Neural cell (in vitro differentiated cells): ENCODE measurements around the gene SH3RF3. TPM values are rescaled to one million over a fixed set of nuclear protein-coding genes. Genes with fewer than 3 reads are reported as not detected.

ENCODE experiments used
- H2AFZ ChIP-seq: fragments of 200-600, 300-800 bp; sonication (generic), shearing (Covaris generic); 2 replicates; pipeline ENCODE4 v1.6.0; 2014; ENCODE audit warnings: low read depth, mild to moderate bottlenecking, antibody characterized with exemption, low read length, moderate library complexity
- H3F3A ChIP-seq: fragments of 200-600 bp; shearing (Covaris generic); 2 replicates; pipeline ENCODE4 v1.6.1; 2016; ENCODE audit warnings: mild to moderate bottlenecking, moderate library complexity, mixed read lengths, antibody characterized with exemption, low read length; ENCODE audit not compliant: insufficient read depth, poor library complexity, severe bottlenecking
- H3K27ac ChIP-seq: fragments of 200-600, 300-800 bp; sonication (generic), shearing (Covaris generic); 2 replicates; pipeline ENCODE4 v1.5.1; 2014; ENCODE audit warnings: mild to moderate bottlenecking, low read length, moderate library complexity
- H3K27me3 ChIP-seq: fragments of 300-800, 200-600 bp; sonication (generic), shearing (Covaris generic); 2 replicates; pipeline ENCODE4 v1.6.0; 2014; ENCODE audit warnings: mild to moderate bottlenecking, low read depth, low read length, moderate library complexity; ENCODE audit not compliant: insufficient read depth
- H3K36me3 ChIP-seq: fragments of 300-800, 200-600 bp; sonication (generic), shearing (Covaris generic); 2 replicates; pipeline ENCODE4 v1.5.1; 2014; ENCODE audit warnings: mild to moderate bottlenecking, antibody characterized with exemption, low read length, moderate library complexity; ENCODE audit not compliant: insufficient read depth
- H3K4me2 ChIP-seq: fragments of 300-800, 200-600 bp; sonication (generic), shearing (Covaris generic); 2 replicates; pipeline ENCODE4 v1.6.0; 2014; ENCODE audit warnings: mild to moderate bottlenecking, low read length
- H3K4me3 ChIP-seq: fragments of 300-800, 200-600 bp; sonication (generic), shearing (Covaris generic); 2 replicates; pipeline ENCODE4 v1.5.1; 2014; ENCODE audit warnings: mild to moderate bottlenecking, low read length, moderate library complexity
- H3K79me2 ChIP-seq: fragments of 200-600 bp; shearing (Covaris generic); replicated peaks from 2 replicates; pipeline ENCODE4 v1.6.0; 2014; ENCODE audit warnings: mild to moderate bottlenecking, low read length, moderate library complexity; ENCODE audit not compliant: insufficient read depth
- H3K9ac ChIP-seq: fragments of 300-800, 200-600 bp; sonication (generic), shearing (Covaris generic); 2 replicates; pipeline ENCODE4 v1.6.1; 2016; ENCODE audit warnings: mild to moderate bottlenecking, low read length, mixed read lengths
- H3K9me2 ChIP-seq: fragments of 200-600 bp; shearing (Covaris generic); 2 replicates; pipeline ENCODE4 v1.6.1; 2016; ENCODE audit warnings: mild to moderate bottlenecking, low read length, mixed read lengths; ENCODE audit not compliant: insufficient read depth
- H3K9me3 ChIP-seq: fragments of 200-600, 300-800 bp; sonication (generic), shearing (Covaris generic); 2 replicates; pipeline ENCODE4 v1.6.1; 2016; ENCODE audit warnings: mild to moderate bottlenecking, mixed run types, low read length, moderate library complexity, mixed read lengths
- H4K20me1 ChIP-seq: fragments of 200-600 bp; shearing (Covaris generic); 2 replicates; pipeline ENCODE4 v1.6.1; 2016; ENCODE audit warnings: mild to moderate bottlenecking, mixed run types; ENCODE audit not compliant: insufficient read depth
- EP300 ChIP-seq: fragments of 450-650 bp; conservative IDR thresholded peaks from 2 replicates; pipeline ENCODE4 v1.6.1; 2014; ENCODE audit warnings: antibody characterized with exemption, mild to moderate bottlenecking, moderate library complexity; ENCODE audit not compliant: poor library complexity, severe bottlenecking
- MXI1 ChIP-seq: fragments of 450-650 bp; conservative IDR thresholded peaks from 2 replicates; pipeline ENCODE4 v1.6.1; 2014; ENCODE audit warnings: antibody characterized with exemption, mild to moderate bottlenecking; ENCODE audit not compliant: poor library complexity, severe bottlenecking
- POLR2AphosphoS5 ChIP-seq: IDR thresholded peaks from 2 replicates; pipeline ENCODE4 v1.6.1; 2012
- RAD21 ChIP-seq: fragments of 450-650 bp; conservative IDR thresholded peaks from 2 replicates; pipeline ENCODE4 v1.6.1; 2014; ENCODE audit warnings: antibody characterized with exemption, mild to moderate bottlenecking, moderate library complexity
- SMC3 ChIP-seq: fragments of 450-650 bp; conservative IDR thresholded peaks from 2 replicates; pipeline ENCODE4 v1.6.1; 2014; ENCODE audit warnings: antibody characterized with exemption, mild to moderate bottlenecking, moderate library complexity; ENCODE audit not compliant: poor library complexity
- TAF1 ChIP-seq: IDR thresholded peaks from 2 replicates; pipeline ENCODE4 v1.6.1; 2012; ENCODE audit warnings: low read depth
- polyA plus RNA-seq: library from polyadenylated mRNA; depleted of rRNA; stranded (reverse); fragments of >200 nt; gene quantifications from 2 replicates; pipeline ENCODE4 v1.2.3, GENCODE V29; 2014
- TF ChIP-seq, protein P1 (sequence below): IDR thresholded peaks from 2 replicates; pipeline ENCODE4 v1.6.1; 2012; ENCODE audit warnings: borderline replicate concordance
- TF ChIP-seq, protein P2 (sequence below): fragments of 450-650 bp; IDR thresholded peaks from 2 replicates; pipeline ENCODE4 v1.5.1; 2014; ENCODE audit warnings: antibody characterized with exemption, mild to moderate bottlenecking, moderate library complexity; ENCODE audit not compliant: poor library complexity, severe bottlenecking

SH3RF3 gene
- polyA plus RNA-seq, 1 donor from 2014 or later, result 0.53 TPM

DNA sequence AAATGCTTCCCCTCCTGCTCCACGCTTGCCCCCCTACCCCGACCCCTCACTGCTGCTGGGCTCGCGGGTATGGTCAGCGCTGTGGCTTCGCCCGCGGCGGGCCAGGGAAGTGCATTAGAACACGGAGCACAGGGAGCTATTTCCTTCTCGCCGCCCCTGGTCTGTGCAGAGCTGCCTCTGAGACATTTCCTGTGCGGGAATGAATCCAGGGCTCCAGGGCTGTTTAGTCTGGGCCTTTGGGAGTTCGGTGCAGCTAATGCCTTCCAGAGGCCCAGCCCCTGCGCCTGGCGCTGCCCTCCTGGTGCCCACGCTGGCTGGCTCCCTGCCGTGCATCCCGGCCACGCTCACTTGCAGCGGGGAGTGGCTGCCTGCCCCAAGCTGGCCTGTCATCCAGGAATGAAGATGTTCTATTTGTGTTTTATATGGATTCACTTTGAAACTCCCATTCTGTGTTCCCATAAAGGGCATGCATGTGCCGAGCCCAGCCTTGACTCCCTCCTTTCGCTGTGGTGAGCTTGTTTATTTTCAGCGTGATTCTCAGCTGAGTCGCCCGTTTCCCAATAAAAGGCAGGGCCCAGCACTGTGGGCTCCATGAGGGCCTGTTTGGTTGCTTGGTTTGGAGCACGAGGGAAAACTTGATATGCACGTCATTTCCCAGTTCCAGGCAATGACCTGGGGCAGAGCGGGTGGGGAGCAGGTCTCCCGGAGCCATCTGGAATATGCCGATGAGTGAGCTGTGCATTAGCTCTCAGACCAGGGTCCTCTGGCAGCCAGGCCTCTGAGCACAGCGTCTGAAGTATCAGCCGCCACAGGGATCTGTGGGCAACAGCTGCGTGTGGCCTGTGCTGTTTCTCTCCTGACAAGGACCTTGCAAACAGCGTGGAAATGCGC lies 42.7 kb downstream of the SH3RF3 start:
- Histone ChIP-seq H3K4me3 (no peak overlapping the region), H3K9me2 (no peaks in the 10 kb centered on the region), H4K20me1 (no peaks in the 10 kb centered on the region), H2AFZ (no peak overlapping the region), H3K27ac (no peak overlapping the region), H3F3A (no peaks in the 10 kb centered on the region), H3K36me3 (no peaks in the 10 kb centered on the region), H3K79me2 (no peaks in the 10 kb centered on the region), H3K27me3 (no peaks in the 10 kb centered on the region), H3K9ac (no peak overlapping the region), H3K4me2 (no peak overlapping the region), H3K9me3 (no peaks in the 10 kb centered on the region)
- no peak for TF ChIP-seq EP300
- no peak for TF ChIP-seq POLR2AphosphoS5
- no peak for TF ChIP-seq SMC3
- TF ChIP-seq, protein P1, sequence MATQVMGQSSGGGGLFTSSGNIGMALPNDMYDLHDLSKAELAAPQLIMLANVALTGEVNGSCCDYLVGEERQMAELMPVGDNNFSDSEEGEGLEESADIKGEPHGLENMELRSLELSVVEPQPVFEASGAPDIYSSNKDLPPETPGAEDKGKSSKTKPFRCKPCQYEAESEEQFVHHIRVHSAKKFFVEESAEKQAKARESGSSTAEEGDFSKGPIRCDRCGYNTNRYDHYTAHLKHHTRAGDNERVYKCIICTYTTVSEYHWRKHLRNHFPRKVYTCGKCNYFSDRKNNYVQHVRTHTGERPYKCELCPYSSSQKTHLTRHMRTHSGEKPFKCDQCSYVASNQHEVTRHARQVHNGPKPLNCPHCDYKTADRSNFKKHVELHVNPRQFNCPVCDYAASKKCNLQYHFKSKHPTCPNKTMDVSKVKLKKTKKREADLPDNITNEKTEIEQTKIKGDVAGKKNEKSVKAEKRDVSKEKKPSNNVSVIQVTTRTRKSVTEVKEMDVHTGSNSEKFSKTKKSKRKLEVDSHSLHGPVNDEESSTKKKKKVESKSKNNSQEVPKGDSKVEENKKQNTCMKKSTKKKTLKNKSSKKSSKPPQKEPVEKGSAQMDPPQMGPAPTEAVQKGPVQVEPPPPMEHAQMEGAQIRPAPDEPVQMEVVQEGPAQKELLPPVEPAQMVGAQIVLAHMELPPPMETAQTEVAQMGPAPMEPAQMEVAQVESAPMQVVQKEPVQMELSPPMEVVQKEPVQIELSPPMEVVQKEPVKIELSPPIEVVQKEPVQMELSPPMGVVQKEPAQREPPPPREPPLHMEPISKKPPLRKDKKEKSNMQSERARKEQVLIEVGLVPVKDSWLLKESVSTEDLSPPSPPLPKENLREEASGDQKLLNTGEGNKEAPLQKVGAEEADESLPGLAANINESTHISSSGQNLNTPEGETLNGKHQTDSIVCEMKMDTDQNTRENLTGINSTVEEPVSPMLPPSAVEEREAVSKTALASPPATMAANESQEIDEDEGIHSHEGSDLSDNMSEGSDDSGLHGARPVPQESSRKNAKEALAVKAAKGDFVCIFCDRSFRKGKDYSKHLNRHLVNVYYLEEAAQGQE, result no peak
- no peak for TF ChIP-seq RAD21
- TF ChIP-seq, protein P2, sequence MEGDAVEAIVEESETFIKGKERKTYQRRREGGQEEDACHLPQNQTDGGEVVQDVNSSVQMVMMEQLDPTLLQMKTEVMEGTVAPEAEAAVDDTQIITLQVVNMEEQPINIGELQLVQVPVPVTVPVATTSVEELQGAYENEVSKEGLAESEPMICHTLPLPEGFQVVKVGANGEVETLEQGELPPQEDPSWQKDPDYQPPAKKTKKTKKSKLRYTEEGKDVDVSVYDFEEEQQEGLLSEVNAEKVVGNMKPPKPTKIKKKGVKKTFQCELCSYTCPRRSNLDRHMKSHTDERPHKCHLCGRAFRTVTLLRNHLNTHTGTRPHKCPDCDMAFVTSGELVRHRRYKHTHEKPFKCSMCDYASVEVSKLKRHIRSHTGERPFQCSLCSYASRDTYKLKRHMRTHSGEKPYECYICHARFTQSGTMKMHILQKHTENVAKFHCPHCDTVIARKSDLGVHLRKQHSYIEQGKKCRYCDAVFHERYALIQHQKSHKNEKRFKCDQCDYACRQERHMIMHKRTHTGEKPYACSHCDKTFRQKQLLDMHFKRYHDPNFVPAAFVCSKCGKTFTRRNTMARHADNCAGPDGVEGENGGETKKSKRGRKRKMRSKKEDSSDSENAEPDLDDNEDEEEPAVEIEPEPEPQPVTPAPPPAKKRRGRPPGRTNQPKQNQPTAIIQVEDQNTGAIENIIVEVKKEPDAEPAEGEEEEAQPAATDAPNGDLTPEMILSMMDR, result no peak
- no peak for TF ChIP-seq MXI1

DNA sequence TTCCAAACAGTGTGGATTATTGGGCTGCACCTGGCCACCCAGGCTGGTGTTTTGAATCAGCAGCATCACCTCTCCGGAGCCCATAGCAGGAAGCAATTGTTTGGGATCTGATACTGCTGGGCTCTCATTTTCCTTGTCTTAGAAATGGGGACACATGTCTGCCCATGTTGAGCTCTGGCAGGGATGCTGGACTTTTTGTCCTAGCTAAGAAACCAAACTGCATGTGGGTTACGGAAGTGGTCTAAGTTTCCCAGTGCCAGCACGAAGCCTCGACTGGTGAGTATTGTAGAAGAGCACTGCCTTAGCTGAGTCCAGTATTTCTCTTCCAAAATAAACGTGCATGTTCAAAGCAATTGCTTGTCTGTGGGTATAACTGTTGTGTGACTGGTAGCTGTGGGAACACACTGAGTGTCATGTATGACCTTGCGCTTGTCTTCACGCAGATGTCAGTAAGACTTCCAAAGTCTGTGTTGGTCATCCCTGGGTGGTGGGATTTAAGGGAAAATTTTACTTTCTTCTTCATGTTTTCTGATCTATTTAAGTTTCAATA lies 43.6 kb downstream of the SH3RF3 start:
- H3K9me3 ChIP-seq, result no peaks in the 10 kb centered on the region
- no peaks in the 10 kb centered on the region for H4K20me1 ChIP-seq
- no peaks in the 10 kb centered on the region for H3K27me3 ChIP-seq
- H3K9ac ChIP-seq, result no peak overlapping the region
- H3K4me3 ChIP-seq, result no peak overlapping the region
- H3K27ac ChIP-seq, result no peak overlapping the region
- no peaks in the 10 kb centered on the region for H3K79me2 ChIP-seq
- H3K9me2 ChIP-seq, result no peaks in the 10 kb centered on the region
- no peak overlapping the region for H2AFZ ChIP-seq
- no peak overlapping the region for H3K4me2 ChIP-seq
- TF ChIP-seq TAF1, result no peak
- H3K36me3 ChIP-seq, result no peaks in the 10 kb centered on the region
- H3F3A ChIP-seq, result no peaks in the 10 kb centered on the region
